Peyer's patch (tissue), 4 donors: ENCODE measurements around the gene KCNQ1.

Experiments used
- CTCF ChIP-seq, 6 experiments: fragments of 450-650 bp in 4 of 6; fragments of 200-600 bp in 2 of 6; sonication (generic) in 1 of 6; IDR thresholded peaks; one replicate each; pipeline ENCODE4 v1.5.1; 2017 to 2019; ENCODE audit warnings: antibody characterized with exemption in 6 of 6, mild to moderate bottlenecking in 3 of 6, moderate library complexity in 1 of 6
- POLR2A ChIP-seq, 2 donors: fragments of 450-650 bp; IDR thresholded peaks; one replicate each; pipeline ENCODE4 v1.5.1; 2017; ENCODE audit warnings: antibody characterized with exemption in 2 of 2, mild to moderate bottlenecking in 2 of 2, moderate library complexity in 2 of 2

DNA sequence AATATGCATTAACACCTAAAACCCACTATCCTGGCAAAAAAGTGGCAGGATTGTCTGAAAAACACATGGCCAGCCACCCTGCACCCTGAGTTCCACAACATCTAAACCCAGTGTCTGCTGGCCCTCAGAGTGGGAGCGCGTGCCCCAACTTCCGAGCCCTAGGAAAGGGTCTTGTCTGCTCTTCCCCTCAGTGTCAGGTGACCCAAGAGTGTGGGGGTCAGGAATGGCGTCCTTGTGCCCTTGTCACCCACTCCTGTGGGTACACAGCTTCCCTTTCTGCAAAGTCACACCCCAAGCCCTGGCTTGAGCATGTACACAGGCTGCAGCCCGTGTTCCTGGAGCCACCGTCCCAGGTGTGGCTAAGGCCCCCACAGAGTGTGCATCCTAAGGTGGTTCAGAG, 373.2 kb downstream of the KCNQ1 start:
- TF ChIP-seq CTCF (IDR thresholded peaks at IDR 0.05) (no peak), POLR2A (IDR thresholded peaks at IDR 0.05) (no peak)
